GM12875 (cell line): ENCODE measurements around the gene MSANTD2.

ENCODE experiments used
- H3K4me3 ChIP-seq: one replicate; pipeline ENCODE4 v1.5.1; 2011; ENCODE audit warnings: low read depth, low read length, control low read depth
- CTCF ChIP-seq: IDR thresholded peaks from 2 replicates; pipeline ENCODE4 v1.5.1; 2011; ENCODE audit warnings: low read depth, mild to moderate bottlenecking, control low read depth, inconsistent platforms, low read length, moderate library complexity, borderline replicate concordance; ENCODE audit not compliant: insufficient read depth

MSANTD2 gene

GRCh38 chr11:124798991-124799347 lies 1.2 kb downstream of the MSANTD2 start:
- H3K4me3 ChIP-seq: peak overlapping the region; percentile 98

GRCh38 chr11:124796312-124796711 lies 3.9 kb downstream of the MSANTD2 start:
- no peak overlapping the region for H3K4me3 ChIP-seq
- no peak for TF ChIP-seq CTCF

More at GRCh38 chr11:124798991-124799347, 1.2 kb downstream of the MSANTD2 start:
- TF ChIP-seq CTCF: no peak

- TF ChIP-seq CTCF: peak; percentile 57; the same call in 1 of the 2 replicates
These were observed 6.5 kb downstream of the MSANTD2 start for GRCh38 chr11:124793466-124794278.

GRCh38 chr11:124791626-124792341 lies 8.4 kb downstream of the MSANTD2 start:
- no peak for TF ChIP-seq CTCF
- H3K4me3 ChIP-seq: no peak overlapping the region

More at GRCh38 chr11:124793466-124794278, 6.5 kb downstream of the MSANTD2 start:
- no peak overlapping the region for H3K4me3 ChIP-seq

- no peak overlapping the region for H3K4me3 ChIP-seq
- no peak for TF ChIP-seq CTCF
These were observed 11.7 kb downstream of the MSANTD2 start for GRCh38 chr11:124788521-124788920.

- no peak overlapping the region for H3K4me3 ChIP-seq
- no peak for TF ChIP-seq CTCF
These were observed 16.2 kb downstream of the MSANTD2 start for GRCh38 chr11:124784051-124784450.
